Forelimb muscle (tissue), 1 donor: ENCODE data around the gene CPA3. TPM values are rescaled to one million over a fixed set of nuclear protein-coding genes. Genes with fewer than 3 reads are reported as not detected.

Experiments used
- DNase-seq: peaks from one replicate; pipeline ENCODE4 v3.0.0-alpha.2; 2013; ENCODE audit warnings: low read depth
- polyA plus RNA-seq: library from polyadenylated mRNA; unstranded; fragments of 120-200 nt; gene quantifications from one replicate; pipeline ENCODE4 v1.2.1, GENCODE V29; 2013; ENCODE audit not compliant: insufficient read length

The CPA3 gene
- polyA plus RNA-seq, 1 donor, result 1.3 TPM

DNA sequence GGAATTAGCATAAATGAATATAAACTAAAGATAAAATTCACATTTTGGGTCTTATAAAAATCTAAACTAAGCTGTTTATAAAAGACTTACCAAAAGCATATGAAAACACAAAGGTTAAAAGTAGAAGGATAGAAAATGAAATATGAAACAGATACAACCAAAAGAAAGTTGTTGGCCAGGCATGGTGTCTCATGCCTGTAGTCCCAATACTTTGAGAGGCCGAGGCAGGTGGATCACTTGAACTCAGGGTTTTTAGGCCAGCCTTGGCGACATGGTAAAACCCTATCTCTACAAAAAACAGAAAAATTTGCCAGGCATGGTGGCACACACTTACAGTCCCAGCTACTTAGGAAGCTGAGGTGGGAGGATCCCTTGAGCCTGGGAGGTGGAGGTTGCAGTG lies 51.0 kb downstream of the CPA3 start:
- no peak for DNase-seq

DNA sequence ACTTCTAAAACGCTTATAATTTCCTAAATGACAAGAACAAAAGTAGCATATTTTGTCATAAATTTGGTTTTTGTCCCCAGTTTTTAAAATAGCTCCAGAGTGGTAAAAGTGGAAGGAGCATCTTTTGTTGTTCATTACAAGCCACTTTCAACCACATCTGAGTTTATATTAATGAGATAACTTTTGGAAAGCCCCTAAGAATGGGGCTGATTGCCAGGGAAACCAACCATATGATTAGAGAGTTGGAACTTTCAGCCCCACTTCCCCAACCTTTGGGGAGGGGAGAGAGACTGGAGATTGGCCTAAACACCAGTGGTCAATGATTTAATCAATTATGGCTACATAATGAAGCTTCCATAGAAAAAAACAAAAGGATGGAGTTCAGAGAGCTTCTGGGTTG lies 57.4 kb downstream of the CPA3 start:
- DNase-seq, result no peak

DNA sequence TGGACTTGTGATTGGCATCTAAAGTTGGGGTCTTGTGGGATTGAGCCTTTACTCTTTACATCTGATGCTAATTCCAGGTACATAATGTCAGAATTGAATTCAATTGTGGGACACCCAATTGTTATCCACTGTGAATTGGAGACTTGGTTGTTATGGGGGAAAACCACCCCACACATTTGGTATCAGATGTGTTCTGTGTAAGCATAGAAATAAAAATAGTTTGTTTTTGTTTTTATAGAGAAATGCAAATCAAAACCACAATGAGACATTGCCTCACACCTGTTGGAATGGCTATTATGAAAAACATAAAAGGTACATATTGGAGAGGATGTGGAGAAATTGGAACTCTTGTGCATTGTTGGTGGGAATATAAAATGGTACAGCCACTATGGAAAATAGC lies 58.5 kb downstream of the CPA3 start:
- DNase-seq, result no peak

DNA sequence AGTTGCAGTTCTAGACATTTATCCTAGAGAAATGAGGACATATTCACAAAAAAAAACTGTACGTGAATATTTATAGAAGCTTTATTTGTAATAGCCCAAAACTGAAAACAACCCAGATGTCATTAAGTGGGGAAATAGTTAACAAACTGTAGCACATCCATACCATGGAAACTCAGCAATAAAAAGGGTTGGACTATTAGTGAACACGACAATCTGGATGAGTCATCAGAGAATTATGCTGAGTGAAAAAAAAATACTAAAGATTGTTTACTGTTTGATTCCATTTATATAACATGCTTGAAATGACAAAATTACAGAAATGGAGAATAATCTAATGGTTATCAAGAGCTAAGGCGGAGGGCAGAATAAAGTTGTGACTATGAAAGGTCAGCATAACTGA lies 59.5 kb downstream of the CPA3 start:
- DNase-seq, result no peak

DNA sequence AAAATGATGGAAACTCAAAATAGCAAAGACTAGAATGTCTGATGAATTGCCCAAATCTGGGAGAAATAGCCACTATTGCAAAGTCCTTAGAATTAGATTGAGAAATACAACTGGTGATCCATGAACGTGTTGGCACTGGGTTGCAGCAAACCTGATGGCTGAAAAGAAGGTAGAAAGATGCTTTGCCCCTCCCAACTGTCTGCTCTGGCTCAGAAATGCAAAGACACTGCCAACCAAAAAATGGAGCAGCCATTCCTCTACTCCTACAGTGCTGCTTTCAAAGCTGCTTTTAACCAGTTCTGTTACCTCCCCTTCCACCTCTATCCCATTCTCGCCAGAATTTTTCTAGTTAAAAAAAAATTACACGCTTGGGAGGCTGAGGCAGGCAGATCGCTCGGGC lies 60.7 kb downstream of the CPA3 start:
- DNase-seq, result no peak

DNA sequence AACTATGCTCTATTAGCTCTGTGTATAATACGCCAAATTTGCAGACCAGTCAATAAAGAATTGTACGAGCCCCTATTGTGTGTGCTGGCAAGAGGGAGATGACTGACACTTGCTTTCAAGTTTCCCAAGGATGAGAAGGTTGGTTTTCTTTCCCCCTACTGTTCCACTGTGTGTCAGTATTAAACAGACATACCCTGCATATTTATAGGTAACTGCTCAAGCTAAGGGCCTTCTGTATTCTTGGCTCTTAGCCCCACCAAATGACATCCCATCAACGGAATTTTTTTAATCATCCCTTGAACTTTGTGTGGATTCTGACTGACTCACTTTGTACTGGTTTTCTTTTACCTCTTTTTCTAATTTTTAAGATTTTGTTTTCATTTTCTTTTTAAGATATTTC lies 65.7 kb downstream of the CPA3 start:
- no peak for DNase-seq

DNA sequence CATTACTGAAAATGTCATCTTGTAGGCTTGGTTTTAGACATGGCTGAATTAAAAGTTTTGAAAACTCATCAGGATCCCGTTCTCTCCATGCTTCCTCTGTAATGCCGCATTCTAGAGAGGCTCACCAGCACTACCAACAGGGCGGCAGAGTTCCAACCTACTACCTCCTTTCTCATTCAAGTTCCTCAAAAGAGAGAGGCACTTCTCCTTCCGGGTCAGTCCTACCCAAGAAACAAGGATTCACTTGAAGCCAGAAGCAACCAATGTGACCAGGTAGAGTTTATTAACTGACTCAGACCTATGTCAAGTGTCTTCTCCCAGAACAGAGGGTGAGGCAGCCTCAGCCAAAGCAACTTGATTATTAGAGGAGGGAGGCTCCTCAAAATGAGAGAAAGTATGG lies 66.5 kb downstream of the CPA3 start:
- no peak for DNase-seq

DNA sequence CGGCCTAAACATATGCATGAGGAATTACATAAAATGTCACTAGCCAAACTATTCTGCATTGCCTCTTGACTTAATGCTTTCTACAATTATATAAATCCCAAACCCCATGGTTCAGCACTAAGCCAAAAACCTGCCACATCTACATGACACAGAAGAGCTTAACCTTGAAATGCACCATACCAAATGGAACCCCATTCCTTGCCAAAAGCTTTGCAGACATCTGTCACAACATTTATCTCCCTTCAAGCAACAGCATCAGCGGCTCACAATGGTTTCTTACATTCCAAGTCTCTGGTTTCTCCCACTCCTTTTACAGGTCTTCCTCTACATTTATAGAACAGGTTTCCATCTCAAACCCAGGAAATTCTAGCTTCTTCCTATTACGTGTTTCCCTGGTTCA lies 67.9 kb downstream of the CPA3 start:
- no peak for DNase-seq

DNA sequence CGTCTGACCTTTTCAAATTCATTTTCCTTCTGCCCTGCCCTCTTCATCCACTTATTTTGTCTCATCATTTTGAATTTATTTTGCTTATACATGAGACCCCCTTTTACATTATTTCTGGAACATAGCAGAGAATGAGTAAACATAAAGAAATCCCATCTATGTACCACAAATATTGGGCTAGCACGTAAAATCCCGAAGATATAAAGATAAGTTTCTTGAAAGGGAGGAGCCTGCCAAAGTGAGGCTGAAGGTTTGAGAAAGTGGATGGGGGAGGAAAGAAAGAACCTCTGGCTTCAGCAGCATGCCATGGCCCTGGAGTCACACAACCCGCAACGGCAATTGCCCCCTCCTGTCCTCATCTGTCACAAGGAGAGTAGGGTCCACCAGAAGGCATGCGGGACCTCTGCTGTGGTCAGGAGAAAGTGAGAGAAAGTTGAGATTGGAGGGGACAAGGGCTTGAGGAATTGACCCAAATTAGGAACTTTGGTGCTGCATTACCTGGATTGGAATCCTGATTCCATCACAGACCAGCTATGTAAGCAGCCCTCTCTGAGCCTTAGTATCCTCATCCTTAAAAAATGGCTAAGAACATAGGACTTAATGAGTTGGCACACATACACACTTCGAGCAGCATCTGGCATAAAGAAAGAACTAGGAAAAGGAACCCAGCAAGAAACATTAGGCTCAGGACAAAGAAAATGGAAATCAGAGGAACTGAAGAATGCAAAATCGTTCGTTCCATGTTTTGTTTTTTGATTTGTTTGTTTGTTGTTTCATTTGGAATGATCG lies 72.6 kb downstream of the CPA3 start:
- no peak for DNase-seq

DNA sequence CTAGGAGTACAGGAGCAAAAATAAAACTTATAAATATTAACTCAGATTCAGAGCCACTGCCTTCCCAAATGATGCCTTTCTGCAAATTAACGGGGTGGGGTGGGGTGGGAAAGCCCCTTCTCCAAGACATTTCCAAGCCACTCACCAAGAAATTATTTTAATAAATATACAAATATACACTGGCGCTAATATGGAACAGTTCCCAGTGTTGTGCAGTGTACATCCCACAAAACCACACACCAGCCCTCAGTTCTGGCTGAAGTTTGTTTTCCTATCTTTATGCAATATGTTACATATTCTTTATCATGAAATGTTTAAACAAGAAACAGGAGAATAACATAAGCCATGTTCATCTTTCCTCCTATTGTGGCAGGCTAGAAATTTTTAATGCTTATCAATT lies 73.2 kb downstream of the CPA3 start:
- DNase-seq, result no peak

DNA sequence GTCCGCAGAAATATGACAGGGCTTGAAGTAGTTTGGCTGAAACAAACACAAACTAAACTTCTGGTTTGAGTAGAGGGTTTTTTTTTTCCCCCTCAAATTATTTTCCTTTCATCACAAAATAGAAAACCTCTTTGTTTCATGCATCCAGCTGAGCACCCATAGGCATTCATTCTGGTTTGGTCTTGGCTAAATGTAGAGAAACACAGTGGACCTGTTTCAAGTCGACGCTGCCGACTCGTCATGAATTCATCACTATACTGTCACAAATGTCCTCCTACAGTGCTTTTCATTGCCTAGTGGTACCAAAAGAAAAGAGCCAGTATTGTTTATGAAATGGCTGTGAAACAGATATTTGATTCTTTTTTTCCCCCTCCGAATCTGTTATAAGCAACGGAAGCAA lies 73.8 kb downstream of the CPA3 start:
- no peak for DNase-seq

DNA sequence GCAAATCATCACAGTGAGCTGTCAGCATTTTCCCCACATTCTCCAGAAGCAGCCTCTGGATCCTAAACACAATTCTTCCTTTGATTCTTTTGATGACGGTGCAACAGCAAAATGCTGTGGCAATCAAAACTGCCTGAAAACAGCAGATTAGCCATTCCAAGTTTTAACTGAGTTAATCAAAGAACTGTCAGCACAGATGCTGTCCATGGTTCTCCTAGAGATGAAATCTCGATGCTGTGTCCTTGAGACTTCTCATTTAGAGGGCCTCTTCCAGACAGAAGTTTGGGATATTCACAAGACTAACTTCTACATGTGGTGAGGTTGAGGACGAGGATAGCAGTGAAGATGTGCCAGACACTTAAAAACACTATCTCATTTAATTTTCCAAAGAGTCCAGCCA lies 75.9 kb downstream of the CPA3 start:
- no peak for DNase-seq

DNA sequence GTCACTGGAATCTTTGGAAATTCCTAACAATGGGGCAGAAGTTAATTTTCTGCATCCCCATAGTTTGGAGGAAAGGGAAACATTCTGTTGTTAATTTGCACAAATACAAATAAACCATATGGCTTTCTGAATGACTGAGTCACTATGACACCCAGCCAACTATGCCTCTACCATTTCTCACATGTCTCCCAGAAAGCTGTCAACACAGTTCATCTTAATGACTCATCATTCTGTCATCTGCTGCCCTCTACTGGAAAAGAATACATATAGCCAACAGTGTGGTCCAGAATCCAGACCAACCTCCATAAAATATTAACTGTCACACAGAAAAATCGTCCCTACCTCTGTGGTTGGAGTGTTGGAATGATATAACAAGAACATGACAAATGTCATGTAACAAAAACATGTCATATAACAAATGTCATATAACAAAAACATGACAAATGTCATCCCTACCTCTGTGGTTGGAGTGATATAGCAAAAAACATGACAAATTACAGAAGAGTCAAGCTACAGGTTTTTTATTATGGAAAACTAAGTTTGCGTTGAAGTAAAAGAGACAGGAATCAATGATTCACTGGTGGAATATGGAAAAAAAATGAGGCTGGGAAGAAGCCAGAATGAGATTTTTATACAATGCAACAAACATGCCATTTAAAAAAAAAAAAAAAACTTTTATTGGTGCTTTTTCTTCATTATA lies 78.6 kb downstream of the CPA3 start:
- peak; percentile 56 for DNase-seq

DNA sequence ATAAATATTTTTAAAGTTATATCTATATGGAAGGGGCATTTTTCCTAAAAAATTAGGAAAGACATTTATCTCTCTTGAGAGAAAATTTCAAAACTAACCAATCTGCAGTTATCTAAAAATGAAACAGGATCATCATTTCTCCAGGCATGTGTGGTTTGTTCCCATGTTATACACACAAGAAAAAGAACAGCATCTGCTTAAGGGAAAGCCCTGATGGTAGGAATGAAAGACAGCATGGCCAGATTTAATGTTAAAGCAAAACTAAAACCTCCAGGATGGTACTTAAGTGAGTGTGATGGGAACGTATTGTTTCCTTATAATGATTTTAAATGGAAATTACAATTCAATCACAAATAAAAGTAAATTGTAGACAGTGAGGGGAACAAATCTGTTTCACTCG lies 80.0 kb downstream of the CPA3 start:
- no peak for DNase-seq

Other genes with a start within 250 kb of the CPA3 start
- gene AGTR1, start 167.4 kb upstream of the CPA3 start, polyA plus RNA-seq, result 26.2 TPM
- gene CPB1, start 37.5 kb upstream of the CPA3 start, polyA plus RNA-seq, result 1.4 TPM
- gene GYG1, start 126.2 kb downstream of the CPA3 start, polyA plus RNA-seq, result 85.5 TPM
- gene HLTF, start 221.2 kb downstream of the CPA3 start, polyA plus RNA-seq, result 17.5 TPM